ENCODE measurements around the gene GCC1. TPM values are rescaled to one million over a fixed set of nuclear protein-coding genes. Genes with fewer than 3 reads are reported as not detected.

The GCC1 gene
- total and polyA plus RNA-seq, 10 donors = 3.1 to 24.8 (median 17.4) TPM

GRCh38 chr7:127628445-127628844 lies 43.0 kb upstream of the GCC1 start:
- Histone ChIP-seq H3K4me3 (no peak overlapping the region), H3K9me3 (no peaks in the 10 kb centered on the region), H3K27me3 (replicated peaks in 1 of 7) (peaks cover 0 to 15% (median 0%) of the 10 kb centered on the region in 7 donors), H3K36me3 (no peaks in the 10 kb centered on the region), H3K27ac (no peak overlapping the region), H3K4me1 (peaks cover 0 to 4% (median 0%) of the 10 kb centered on the region in 6 donors)
- WGBS, 5 donors = 62 to 74% (median 72%) methylated on average over 3 of the region's 3 CpGs
- no peak for DNase-seq
- intact Hi-C loops (cut with DNase I; ENCODE audit: low total_unique reads) = no loop called here
- TF ChIP-seq CTCF (IDR thresholded peaks at IDR 0.05 in 8 of 11, conservative IDR thresholded peaks at IDR 0.05 in 3 of 11) = no peak
- TF ChIP-seq POLR2A (IDR thresholded peaks at IDR 0.05) = no peak
- no peak for TF ChIP-seq POLR2AphosphoS5 (IDR thresholded peaks at IDR 0.05)

DNA sequence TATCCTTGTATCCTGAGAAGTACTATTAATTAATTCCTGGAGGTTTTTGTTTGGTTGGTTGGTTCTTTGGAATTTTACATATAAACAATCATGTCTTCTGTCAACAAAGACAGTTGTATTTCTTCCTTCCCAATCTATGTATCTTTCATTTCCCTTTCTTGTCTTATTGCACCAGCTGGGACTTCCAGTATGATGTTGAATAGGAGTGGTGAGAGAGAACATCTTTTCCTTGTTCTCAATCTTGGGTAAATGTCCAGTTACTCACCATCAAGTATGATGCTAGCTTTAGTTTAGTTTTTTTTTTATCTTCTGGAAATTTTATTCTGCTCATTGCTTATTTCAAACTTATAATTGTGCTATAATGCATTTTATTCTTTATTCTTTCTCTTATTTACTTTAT lies 39.9 kb upstream of the GCC1 start:
- Histone ChIP-seq H3K4me3 (no peak overlapping the region), H3K36me3 (no peaks in the 10 kb centered on the region), H3K27ac (no peak overlapping the region), H3K27me3 (replicated peaks in 1 of 7) (peaks cover 0 to 27% (median 6%) of the 10 kb centered on the region in 7 donors), H3K4me1 (peaks cover 0 to 14% (median 5%) of the 10 kb centered on the region in 6 donors), H3K9me3 (no peaks in the 10 kb centered on the region)
- DNase-seq = no peak
- TF ChIP-seq POLR2AphosphoS5 (IDR thresholded peaks at IDR 0.05) (no peak), POLR2A (IDR thresholded peaks at IDR 0.05) (no peak), CTCF (IDR thresholded peaks at IDR 0.05 in 8 of 11, conservative IDR thresholded peaks at IDR 0.05 in 3 of 11) (no peak)
- intact Hi-C loops (cut with DNase I; ENCODE audit: low total_unique reads) = no loop called here

DNA sequence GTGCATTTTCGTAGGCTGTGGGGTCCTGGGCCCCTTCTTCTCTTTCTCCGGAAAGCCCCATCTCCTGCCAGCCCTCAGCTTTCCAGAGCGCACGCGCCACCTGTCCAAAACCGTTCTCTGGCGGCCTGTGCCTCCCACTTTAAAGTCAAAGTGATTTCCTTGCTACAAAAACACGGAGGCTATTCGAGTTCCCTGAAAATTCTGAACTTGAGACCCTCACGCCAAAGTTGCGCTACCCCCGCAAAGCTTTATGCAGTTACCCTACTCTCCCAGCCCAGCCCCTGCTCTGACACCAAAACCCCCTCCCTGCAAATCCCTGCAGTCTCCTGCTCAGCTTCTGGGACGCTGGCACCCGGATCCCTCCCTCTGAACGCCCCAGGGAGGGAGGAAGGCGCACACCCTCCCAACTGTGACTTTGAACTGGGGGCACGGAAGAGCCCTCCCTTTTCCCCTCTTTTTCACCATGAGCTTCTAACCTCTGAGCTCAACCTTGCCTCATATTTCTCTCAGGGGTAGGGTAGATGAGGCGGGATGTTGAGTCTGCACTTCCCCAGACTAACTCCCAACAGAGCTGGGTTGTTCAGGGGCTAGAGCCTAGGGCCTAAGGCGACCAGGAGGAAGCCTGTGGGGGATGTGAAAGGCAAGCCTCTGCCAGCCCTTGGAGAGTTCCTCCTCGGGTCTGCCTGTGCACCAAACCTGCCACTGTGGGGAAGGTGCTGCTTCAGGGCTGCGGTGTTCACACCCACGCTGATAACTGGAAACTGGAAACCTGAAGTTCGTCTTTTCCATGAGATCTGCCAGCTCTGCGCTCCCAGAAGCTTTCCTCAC lies 35.2 kb upstream of the GCC1 start:
- DNase-seq = no peak
- Histone ChIP-seq H3K27me3 (replicated peaks in 1 of 7) (peaks cover 0 to 74% (median 18%) of the 10 kb centered on the region in 7 donors), H3K4me3 (no peak overlapping the region), H3K36me3 (no peaks in the 10 kb centered on the region), H3K9me3 (no peaks in the 10 kb centered on the region), H3K4me1 (peaks cover 0 to 16% (median 7%) of the 10 kb centered on the region in 6 donors), H3K27ac (no peak overlapping the region)
- 4 to 7% (median 6%) methylated on average over 24 of the region's 24 CpGs for WGBS, 5 donors
- no peak for TF ChIP-seq POLR2A (IDR thresholded peaks at IDR 0.05)
- TF ChIP-seq POLR2AphosphoS5 (IDR thresholded peaks at IDR 0.05) = no peak
- no peak for TF ChIP-seq CTCF (IDR thresholded peaks at IDR 0.05 in 8 of 11, conservative IDR thresholded peaks at IDR 0.05 in 3 of 11)
- intact Hi-C loops (cut with DNase I; ENCODE audit: low total_unique reads) = no loop called here

GRCh38 chr7:127619681-127620405 lies 34.4 kb upstream of the GCC1 start:
- Histone ChIP-seq H3K27me3 (replicated peaks in 1 of 7) (peaks cover 0 to 82% (median 24%) of the 10 kb centered on the region in 7 donors), H3K36me3 (no peaks in the 10 kb centered on the region), H3K4me1 (peaks cover 0 to 16% (median 7%) of the 10 kb centered on the region in 6 donors), H3K27ac (no peak overlapping the region), H3K9me3 (no peaks in the 10 kb centered on the region), H3K4me3 (no peak overlapping the region)
- TF ChIP-seq POLR2A (IDR thresholded peaks at IDR 0.05) (no peak), POLR2AphosphoS5 (IDR thresholded peaks at IDR 0.05) (no peak), CTCF (IDR thresholded peaks at IDR 0.05 in 8 of 11, conservative IDR thresholded peaks at IDR 0.05 in 3 of 11) (no peak)
- intact Hi-C loops (cut with DNase I; ENCODE audit: low total_unique reads) = no loop called here
- no peak for DNase-seq
- WGBS, 5 donors = 14 to 22% (median 16%) methylated on average over 17 to 27 of the region's 27 CpGs
